SH-SY5Y (cell line): Measurements from ENCODE around the gene ITPK1.

Experiments used
- GATA2 ChIP-seq: IDR thresholded peaks from 2 replicates; pipeline ENCODE4 v1.6.1; 2011; ENCODE audit warnings: mild to moderate bottlenecking, low read depth, low read length
- GATA3 ChIP-seq: IDR thresholded peaks from 2 replicates; pipeline ENCODE4 v1.6.1; 2011; ENCODE audit warnings: low read depth, mild to moderate bottlenecking, low read length, moderate library complexity

DNA sequence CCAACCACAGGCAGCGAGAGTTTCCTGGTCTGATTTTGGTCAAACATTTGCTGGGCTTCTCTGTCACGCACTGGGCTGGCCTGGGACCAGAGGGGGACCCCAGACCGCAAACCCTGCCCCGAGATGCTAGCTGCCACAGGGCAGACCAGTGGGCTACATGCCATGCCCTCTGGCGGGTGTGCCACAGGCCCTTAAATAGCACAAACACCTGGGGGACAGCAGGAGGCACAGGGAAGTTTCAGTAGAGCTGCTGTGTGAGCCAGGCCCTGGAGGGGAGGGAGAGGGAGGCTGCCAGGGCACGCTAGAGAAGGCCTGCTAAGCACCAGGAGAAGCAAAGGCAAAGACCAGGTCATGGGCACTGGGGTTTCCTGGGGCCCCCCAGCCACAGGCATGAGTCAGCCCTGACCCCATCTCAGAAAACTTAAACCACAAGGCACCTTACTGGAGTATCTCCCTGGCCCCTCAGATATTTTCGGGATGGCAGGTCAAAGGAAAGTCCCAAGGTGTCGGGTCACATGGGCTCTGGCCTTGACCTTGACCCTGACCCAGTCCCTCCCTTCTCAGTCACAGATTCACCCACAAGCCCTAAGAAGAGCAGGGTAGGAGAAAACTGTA is 29.2 kb downstream of the ITPK1 start:
- TF ChIP-seq GATA2 (no peak), GATA3 (no peak)
